HG02623 (cell line): ENCODE results near the gene ARPC5L.
"Not testable (repeated sequence)": the region's sequence is repeated elsewhere in the genome, so short reads cannot be mapped to it uniquely, and the experiment has no call there.

Experiments used
- ATAC-seq: cut with Tn5 transposase; IDR thresholded peaks from one replicate; pipeline ENCODE4 v1.9.1; 2021; ENCODE audit warnings: moderate library complexity; ENCODE audit not compliant: unreplicated experiment

The ARPC5L gene

GRCh38 chr9:124889006-124889405, 27.1 kb downstream of the ARPC5L start:
- ATAC-seq = no peak

DNA sequence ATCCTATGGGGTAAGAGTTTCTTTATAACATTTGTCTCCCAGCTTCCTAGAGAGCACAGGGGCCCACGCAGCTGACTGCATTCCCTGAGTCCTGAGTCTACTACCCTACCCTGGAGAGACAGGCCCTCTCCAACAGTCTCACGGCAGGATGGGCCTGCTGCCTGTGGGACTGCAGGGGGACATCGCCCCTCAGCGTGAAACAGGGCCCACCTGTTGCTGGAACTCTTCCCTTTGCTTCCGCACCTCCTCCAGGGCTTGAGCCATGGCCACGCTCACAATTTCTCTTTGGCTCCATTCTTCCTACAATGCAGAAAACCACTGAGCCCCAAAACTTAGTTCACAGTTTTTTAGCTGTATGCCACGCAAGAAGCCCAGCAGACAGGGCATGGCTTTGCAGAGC, 28.2 kb downstream of the ARPC5L start:
- no peak for ATAC-seq

- ATAC-seq = no peak
These were observed 32.3 kb downstream of the ARPC5L start for GRCh38 chr9:124894035-124894740.

- ATAC-seq = no peak
These were observed 32.8 kb downstream of the ARPC5L start for GRCh38 chr9:124894741-124895170.

GRCh38 chr9:124897570-124898460, 35.9 kb downstream of the ARPC5L start:
- ATAC-seq = no peak

DNA sequence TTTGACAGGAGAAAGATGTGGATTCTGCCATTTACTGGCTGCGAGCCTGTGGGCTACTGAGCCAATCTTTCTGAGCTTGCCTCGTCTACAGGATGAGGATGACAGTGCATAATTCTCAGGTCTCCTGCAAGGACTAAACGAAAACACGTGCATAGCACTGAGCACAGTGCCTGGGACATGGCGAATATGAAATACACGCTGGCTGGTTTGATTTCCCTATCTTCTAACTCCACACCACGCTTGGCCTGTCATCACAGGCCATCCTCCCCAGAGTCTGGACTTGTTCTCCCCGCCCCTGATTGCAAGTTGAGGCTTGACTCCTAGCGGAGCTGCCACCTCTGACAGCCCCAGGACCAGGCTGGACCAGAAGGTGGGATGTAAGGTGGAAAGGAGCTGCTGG, 37.9 kb downstream of the ARPC5L start:
- no peak for ATAC-seq

DNA sequence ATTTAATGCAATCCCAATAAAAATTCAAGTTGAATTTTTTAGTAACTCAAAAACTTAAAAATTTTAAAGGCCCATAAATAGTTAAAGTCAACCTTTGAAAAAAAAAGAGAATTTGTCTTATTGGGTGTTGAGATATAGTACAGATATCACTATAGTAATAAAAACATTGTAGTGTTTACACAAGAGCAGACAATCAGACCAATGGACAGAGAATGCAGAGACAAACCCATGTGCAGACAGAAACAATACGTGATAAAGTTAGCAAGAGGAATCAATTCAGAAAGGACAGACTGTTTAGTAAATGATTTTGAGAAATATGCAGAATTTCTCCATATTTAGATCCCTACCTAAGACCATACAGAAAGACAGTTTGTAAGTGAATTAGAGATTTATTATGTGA, 45.0 kb downstream of the ARPC5L start:
- no peak for ATAC-seq

GRCh38 chr9:124908098-124908497, 46.2 kb downstream of the ARPC5L start:
- no peak for ATAC-seq

DNA sequence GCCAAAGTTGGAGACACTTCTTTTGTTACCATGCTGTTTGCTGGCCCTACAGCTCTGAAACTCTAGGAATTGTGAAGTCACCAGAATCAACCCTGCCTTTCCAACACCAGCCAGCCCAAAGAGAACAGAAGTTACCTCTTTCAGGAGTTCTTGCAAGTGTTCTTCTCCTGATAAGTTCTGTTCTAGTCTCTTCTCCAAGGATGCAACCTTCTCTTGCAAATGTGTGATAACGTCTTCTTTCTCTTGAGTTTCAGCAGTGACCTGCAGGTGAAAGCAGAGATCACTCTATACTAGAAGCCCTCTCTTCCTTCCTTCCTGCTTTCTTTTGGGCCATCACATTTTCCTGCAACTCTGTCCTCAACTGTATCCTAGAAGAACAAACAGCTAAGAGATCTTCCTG, 49.8 kb downstream of the ARPC5L start:
- no peak for ATAC-seq

DNA sequence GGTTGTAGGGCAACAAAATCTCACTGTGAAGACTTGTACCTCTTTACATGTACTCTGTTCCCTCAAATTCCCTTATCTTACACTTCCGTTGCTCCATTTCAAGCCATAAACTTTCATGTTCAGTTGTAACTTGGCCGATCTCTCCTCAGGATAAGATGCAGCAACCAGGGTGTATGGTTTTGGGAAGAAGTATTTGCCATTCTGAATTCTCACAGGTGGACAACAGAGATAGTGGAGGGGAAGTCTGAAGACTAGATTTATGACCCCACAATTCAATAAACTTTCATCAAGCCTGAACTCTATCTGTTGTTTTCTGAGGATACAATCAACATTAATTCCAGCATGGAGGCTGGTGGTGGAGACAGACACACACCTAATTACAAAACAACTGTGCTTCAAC, 51.4 kb downstream of the ARPC5L start:
- no peak for ATAC-seq

GRCh38 chr9:124914753-124915405, 52.9 kb downstream of the ARPC5L start:
- ATAC-seq = no peak

DNA sequence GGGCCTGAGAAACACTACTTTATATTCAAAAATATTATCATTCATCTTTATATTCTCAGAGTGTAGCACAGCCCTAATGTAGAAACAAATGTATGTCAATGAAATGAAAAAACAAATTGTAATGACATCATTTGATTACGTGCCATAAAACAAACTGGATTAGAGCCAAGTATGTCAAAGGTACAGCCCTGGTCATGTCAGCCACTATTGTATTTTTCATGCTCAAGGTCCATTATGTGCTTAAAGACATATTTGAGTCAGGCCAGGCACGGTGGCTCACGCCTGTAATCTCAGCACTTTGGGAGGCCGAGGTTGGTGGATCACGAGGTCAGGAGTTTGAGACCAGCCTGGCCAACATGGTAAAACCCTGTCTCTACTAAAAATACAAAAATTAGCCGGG, 58.5 kb downstream of the ARPC5L start:
- not testable (repeated sequence) for ATAC-seq
